ENCODE measurements around the gene PACRG. TPM values are rescaled to one million over a fixed set of nuclear protein-coding genes. Genes with fewer than 3 reads are reported as not detected.

Gene PACRG
- total RNA-seq, 1 donor from 2014 or later: under 0.01 TPM

GRCh38 chr6:162778603-162779002 is 50.8 kb downstream of the PACRG start:
- DNase-seq (ENCODE audit: low read depth in 2 of 2): no peak

- no peak for DNase-seq (ENCODE audit: low read depth in 2 of 2)
Measured at GRCh38 chr6:162785632-162786242, 58.0 kb downstream of the PACRG start.

GRCh38 chr6:162798546-162799266 is 70.9 kb downstream of the PACRG start:
- DNase-seq (ENCODE audit: low read depth in 2 of 2): no peak

- DNase-seq (ENCODE audit: low read depth in 2 of 2): no peak
Measured at GRCh38 chr6:162814426-162814973, 86.7 kb downstream of the PACRG start.

- DNase-seq (ENCODE audit: low read depth in 2 of 2): no peak
Measured at GRCh38 chr6:162817196-162817595, 89.4 kb downstream of the PACRG start.

- DNase-seq (ENCODE audit: low read depth in 2 of 2): no peak
Measured at GRCh38 chr6:162819284-162819683, 91.5 kb downstream of the PACRG start.

GRCh38 chr6:162821102-162821501 is 93.3 kb downstream of the PACRG start:
- DNase-seq (ENCODE audit: low read depth in 2 of 2): no peak

- DNase-seq (ENCODE audit: low read depth in 2 of 2): no peak
Measured at GRCh38 chr6:162825597-162825996, 97.8 kb downstream of the PACRG start.

- no peak for DNase-seq (ENCODE audit: low read depth in 2 of 2)
Measured at GRCh38 chr6:162829013-162829742, 101.4 kb downstream of the PACRG start.

GRCh38 chr6:162833776-162834175 is 106.0 kb downstream of the PACRG start:
- DNase-seq (ENCODE audit: low read depth in 2 of 2): no peak

- no peak for DNase-seq (ENCODE audit: low read depth in 2 of 2)
Measured at GRCh38 chr6:162845972-162846371, 118.2 kb downstream of the PACRG start.

GRCh38 chr6:162846723-162847122 is 118.9 kb downstream of the PACRG start:
- DNase-seq (ENCODE audit: low read depth in 2 of 2): no peak

- no peak for DNase-seq (ENCODE audit: low read depth in 2 of 2)
Measured at GRCh38 chr6:162849269-162849668, 121.5 kb downstream of the PACRG start.

GRCh38 chr6:162852192-162852591 is 124.4 kb downstream of the PACRG start:
- DNase-seq (ENCODE audit: low read depth in 2 of 2): no peak

GRCh38 chr6:162852840-162853577 is 125.2 kb downstream of the PACRG start:
- DNase-seq (ENCODE audit: low read depth in 2 of 2): no peak

- no peak for DNase-seq (ENCODE audit: low read depth in 2 of 2)
Measured at GRCh38 chr6:162854228-162854627, 126.5 kb downstream of the PACRG start.

GRCh38 chr6:162854734-162855191 is 127.0 kb downstream of the PACRG start:
- no peak for DNase-seq (ENCODE audit: low read depth in 2 of 2)

- DNase-seq (ENCODE audit: low read depth in 2 of 2): peak; percentile 17 to 48
Measured at GRCh38 chr6:162856885-162857284, 129.1 kb downstream of the PACRG start.

- no peak for DNase-seq (ENCODE audit: low read depth in 2 of 2)
Measured at GRCh38 chr6:162857326-162857725, 129.6 kb downstream of the PACRG start.

- no peak for DNase-seq (ENCODE audit: low read depth in 2 of 2)
Measured at GRCh38 chr6:162862462-162862861, 134.7 kb downstream of the PACRG start.

- no peak for DNase-seq (ENCODE audit: low read depth in 2 of 2)
Measured at GRCh38 chr6:162862941-162863340, 135.2 kb downstream of the PACRG start.
